ENCODE data around the gene NT5C3A. TPM values are rescaled to one million over a fixed set of nuclear protein-coding genes. Genes with fewer than 3 reads are reported as not detected.

NT5C3A gene
- total and polyA plus RNA-seq, 2 of the 13 experiments (the other 11 are each of a cell fraction or from before 2014, with no cell fraction given): 16.9 to 34.0 TPM

- no peak for TF ChIP-seq ZNF451 (CRISPR knock-in tag; IDR thresholded peaks at IDR 0.05)
- peak; percentile 42 to 74; a peak in 3 of 4 replicates for TF ChIP-seq POLR2A (IDR thresholded peaks at IDR 0.05; ENCODE audit: insufficient read depth in 1 of 2, low read depth in 2 of 2, low read length in 2 of 2)
- TF ChIP-seq HDAC6 (IDR thresholded peaks at IDR 0.05; ENCODE audit: low read depth, low read length): no peak
- no peak for TF ChIP-seq MIXL1 (CRISPR knock-in tag; IDR thresholded peaks at IDR 0.05)
- TF ChIP-seq ATF5 (CRISPR knock-in tag; IDR thresholded peaks at IDR 0.05; ENCODE audit: low read depth): no peak
- TF ChIP-seq MTERF4 (CRISPR knock-in tag; IDR thresholded peaks at IDR 0.05): peak; percentile 51; the same call in 1 of the 2 replicates
- no peak for TF ChIP-seq PTBP1 (IDR thresholded peaks at IDR 0.05; ENCODE audit: low read depth, low read length, poor library complexity, severe bottlenecking)
- TF ChIP-seq ZNF883 (CRISPR knock-in tag; IDR thresholded peaks at IDR 0.05; ENCODE audit: not compliant biosample characterization): peak; percentile 69
- no peak for TF ChIP-seq RFX1 (IDR thresholded peaks at IDR 0.05)
- TF ChIP-seq TBX3 (IDR thresholded peaks at IDR 0.05; ENCODE audit: borderline replicate concordance): no peak
- TF ChIP-seq ZNF720 (CRISPR knock-in tag; IDR thresholded peaks at IDR 0.05): no peak
- no peak for TF ChIP-seq ZNF101 (CRISPR knock-in tag; IDR thresholded peaks at IDR 0.05; ENCODE audit: borderline replicate concordance, low read depth)
- TF ChIP-seq ATF4 (CRISPR knock-in tag; IDR thresholded peaks at IDR 0.05): no peak
- no peak for TF ChIP-seq MATR3 (CRISPR knock-in tag; IDR thresholded peaks at IDR 0.05)
- TF ChIP-seq MXD4 (CRISPR knock-in tag; IDR thresholded peaks at IDR 0.05): peak; percentile 63; the same call in 1 of the 2 replicates
- peak; percentile 44; the same call in 1 of the 2 replicates for TF ChIP-seq HDAC1 (CRISPR knock-in tag; IDR thresholded peaks at IDR 0.05)
- no peak; the same call in 1 of the 2 replicates for TF ChIP-seq RXRA (CRISPR knock-in tag; IDR thresholded peaks at IDR 0.05)
- no peak for TF ChIP-seq RAD51 (IDR thresholded peaks at IDR 0.05; ENCODE audit: borderline replicate concordance)
- TF ChIP-seq ZNF121 (CRISPR knock-in tag; IDR thresholded peaks at IDR 0.05): no peak
- TF ChIP-seq, protein P1, sequence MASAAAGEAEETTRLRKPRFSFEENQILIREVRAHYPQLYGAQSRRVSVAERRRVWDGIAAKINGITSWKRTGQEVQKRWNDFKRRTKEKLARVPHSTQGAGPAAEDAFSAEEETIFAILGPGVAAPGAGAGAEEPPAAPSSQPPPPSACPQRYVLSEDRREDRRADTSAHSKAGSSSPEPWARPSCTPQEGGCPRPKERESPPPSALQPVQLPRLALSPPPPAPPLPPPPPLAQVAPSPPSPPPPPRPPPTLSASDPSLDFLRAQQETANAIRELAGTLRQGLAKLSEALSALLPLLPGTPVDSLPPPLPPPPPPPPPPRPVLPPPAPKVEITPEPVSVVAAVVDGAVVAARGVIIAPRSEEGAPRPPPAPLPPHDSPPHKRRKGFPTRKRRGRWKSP (CRISPR knock-in tag; IDR thresholded peaks at IDR 0.05): no peak; the same call in none of the 2 replicates
- no peak for TF ChIP-seq FIP1L1 (IDR thresholded peaks at IDR 0.05; ENCODE audit: borderline replicate concordance, insufficient read depth, low read depth, low read length)
- TF ChIP-seq HOMEZ (CRISPR knock-in tag; IDR thresholded peaks at IDR 0.05; ENCODE audit: low read depth): no peak
- TF ChIP-seq RNF219 (CRISPR knock-in tag; IDR thresholded peaks at IDR 0.05): no peak; the same call in 1 of the 2 replicates
Measured at GRCh38 chr7:33062023-33062781, at the start of gene NT5C3A (continued).

Data from HepG2 (cell line).